NT2/D1 (cell line): Measurements from ENCODE around the gene ACER1.

Experiments
- SUZ12 ChIP-seq: IDR thresholded peaks from 2 replicates; pipeline ENCODE4 v1.6.1; 2011; ENCODE audit not compliant: insufficient read length, insufficient read depth; ENCODE audit errors: extremely low read depth
- YY1 ChIP-seq: IDR thresholded peaks from 2 replicates; pipeline ENCODE4 v1.6.1; 2011; ENCODE audit not compliant: insufficient read length, insufficient read depth

DNA sequence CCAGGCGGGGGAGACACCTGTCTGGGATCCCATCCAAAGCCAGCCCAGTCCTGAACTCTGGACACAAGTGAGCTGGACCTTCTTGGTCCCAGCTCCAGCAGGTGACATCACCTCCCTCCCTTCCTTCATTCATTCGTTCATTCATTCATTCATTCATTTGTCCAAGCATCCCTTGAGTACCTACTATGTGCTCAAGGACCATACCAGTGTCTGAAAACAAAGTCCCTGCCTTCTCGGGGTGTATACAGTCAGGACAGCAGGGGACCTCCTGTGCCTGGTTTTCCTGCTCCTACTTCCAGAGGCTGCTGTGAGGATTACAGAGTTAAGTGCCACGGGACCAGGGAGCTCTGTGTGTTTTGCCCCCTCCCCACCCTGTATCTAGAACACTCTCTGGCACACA, 14.0 kb downstream of the ACER1 start:
- no peak for TF ChIP-seq SUZ12
- TF ChIP-seq YY1 = no peak
